GM23248 (cell line): ENCODE data around the gene PJA2.

Source experiments
- EZH2 ChIP-seq: fragments of 200-600 bp; sonication (generic); IDR thresholded peaks from 2 replicates; pipeline ENCODE4 v1.6.1; 2018; ENCODE audit warnings: antibody characterized with exemption, mild to moderate bottlenecking; ENCODE audit not compliant: insufficient read depth, poor library complexity, severe bottlenecking
- EZH2phosphoT487 ChIP-seq: fragments of 200-600 bp; sonication (generic); IDR thresholded peaks from 2 replicates; pipeline ENCODE4 v1.6.1; 2018; ENCODE audit warnings: antibody characterized with exemption, moderate library complexity, mild to moderate bottlenecking, low read depth; ENCODE audit not compliant: insufficient read depth

- TF ChIP-seq EZH2 (no peak), EZH2phosphoT487 (no peak)
These were observed 91.2 kb downstream of the PJA2 start for GRCh38 chr5:109318455-109319108.
